HG02610 (cell line): ENCODE measurements around the gene CSNK1E.

ENCODE experiments used
- ATAC-seq: cut with Tn5 transposase; IDR thresholded peaks from one replicate; pipeline ENCODE4 v1.9.1; 2021; ENCODE audit warnings: mild to moderate bottlenecking, moderate library complexity; ENCODE audit not compliant: unreplicated experiment

CSNK1E gene

GRCh38 chr22:38308791-38309498, 8.3 kb downstream of the CSNK1E start:
- ATAC-seq = no peak

GRCh38 chr22:38305471-38306448, 11.5 kb downstream of the CSNK1E start:
- ATAC-seq = peak; percentile 66

GRCh38 chr22:38304526-38304925, 12.7 kb downstream of the CSNK1E start:
- no peak for ATAC-seq

- ATAC-seq = no peak
Measured at GRCh38 chr22:38303974-38304373, 13.3 kb downstream of the CSNK1E start.

- ATAC-seq = no peak
Measured at GRCh38 chr22:38302906-38303305, 14.3 kb downstream of the CSNK1E start.

GRCh38 chr22:38300946-38301345, 16.3 kb downstream of the CSNK1E start:
- ATAC-seq = no peak

GRCh38 chr22:38300197-38300945, 16.9 kb downstream of the CSNK1E start:
- no peak for ATAC-seq

- no peak for ATAC-seq
Measured at GRCh38 chr22:38299770-38300102, 17.5 kb downstream of the CSNK1E start.

- ATAC-seq = no peak
Measured at GRCh38 chr22:38298312-38299005, 18.8 kb downstream of the CSNK1E start.

GRCh38 chr22:38296372-38296771, 20.9 kb downstream of the CSNK1E start:
- ATAC-seq = no peak

- no peak for ATAC-seq
Measured at GRCh38 chr22:38295863-38296262, 21.4 kb downstream of the CSNK1E start.

- ATAC-seq = no peak
Measured at GRCh38 chr22:38295339-38295738, 21.9 kb downstream of the CSNK1E start.

- no peak for ATAC-seq
Measured at GRCh38 chr22:38294193-38294592, 23.0 kb downstream of the CSNK1E start.

- no peak for ATAC-seq
Measured at GRCh38 chr22:38292694-38293093, 24.5 kb downstream of the CSNK1E start.

- ATAC-seq = no peak
Measured at GRCh38 chr22:38291201-38291777, 25.9 kb downstream of the CSNK1E start.

- ATAC-seq = no peak
Measured at GRCh38 chr22:38290347-38290746, 26.9 kb downstream of the CSNK1E start.

- no peak for ATAC-seq
Measured at GRCh38 chr22:38289583-38290082, 27.6 kb downstream of the CSNK1E start.

GRCh38 chr22:38286915-38287669, 30.1 kb downstream of the CSNK1E start:
- no peak for ATAC-seq

GRCh38 chr22:38285018-38285417, 32.2 kb downstream of the CSNK1E start:
- no peak for ATAC-seq

- ATAC-seq = no peak
Measured at GRCh38 chr22:38284042-38284402, 33.2 kb downstream of the CSNK1E start.
